Keratinocyte (primary cell): ENCODE results near the gene GHRHR. TPM values are rescaled to one million over a fixed set of nuclear protein-coding genes. Genes with fewer than 3 reads are reported as not detected.

ENCODE experiments used
- DNase-seq: peaks from one replicate; pipeline ENCODE4 v3.0.0-alpha.2; 2011; ENCODE audit warnings: low read depth, missing footprints, low spot score
- FAIRE-seq: peaks from 2 replicates; lab custom pipeline; 2011; peaks lifted over from hg19 to GRCh38; lab: Jason Lieb, UNC
- H2AFZ ChIP-seq: 2 replicates; pipeline ENCODE4 v1.6.0; 2012; ENCODE audit warnings: low read length, control low read depth, inconsistent platforms; ENCODE audit not compliant: control insufficient read depth
- H3K27ac ChIP-seq: 2 replicates; pipeline ENCODE4 v1.5.1; 2011; ENCODE audit warnings: low read length; ENCODE audit not compliant: control insufficient read depth, insufficient read depth
- H3K27me3 ChIP-seq: 3 replicates; pipeline ENCODE4 v1.6.0; 2011; ENCODE audit warnings: low read length; ENCODE audit not compliant: control insufficient read depth, insufficient read depth; ENCODE audit errors: extremely low read depth
- H3K36me3 ChIP-seq, 2 experiments: 2 replicates in 1 of 2; 3 replicates in 1 of 2; pipeline ENCODE4 v1.5.1; 2011; ENCODE audit warnings: low read length in 2 of 2, mild to moderate bottlenecking in 1 of 2; ENCODE audit not compliant: control insufficient read depth in 2 of 2, insufficient read depth in 2 of 2; ENCODE audit errors: extremely low read depth in 1 of 2
- H3K4me1 ChIP-seq: 3 replicates; pipeline ENCODE4 v1.5.1; 2011; ENCODE audit warnings: low read length; ENCODE audit not compliant: control insufficient read depth, insufficient read depth; ENCODE audit errors: extremely low read depth
- H3K4me2 ChIP-seq: 3 replicates; pipeline ENCODE4 v1.6.0; 2011; ENCODE audit warnings: low read depth, low read length; ENCODE audit not compliant: control insufficient read depth, insufficient read depth; ENCODE audit errors: extremely low read depth
- H3K4me3 ChIP-seq, 3 experiments: fragments of 200-600 bp in 1 of 3; sonication (generic) in 1 of 3; 2 replicates in 2 of 3; 3 replicates in 1 of 3; pipeline ENCODE4 v1.5.1; 2011 to 2016; ENCODE audit warnings: low read length in 3 of 3, mild to moderate bottlenecking in 3 of 3, control low read depth in 2 of 3, inconsistent platforms in 1 of 3, low read depth in 1 of 3, mixed read lengths in 1 of 3, mixed run types in 1 of 3, moderate library complexity in 1 of 3; ENCODE audit not compliant: control insufficient read depth in 2 of 3, insufficient read depth in 2 of 3; ENCODE audit errors: extremely low read depth in 1 of 3
- H3K79me2 ChIP-seq: 2 replicates; pipeline ENCODE4 v1.6.0; 2012; ENCODE audit warnings: low read length; ENCODE audit not compliant: control insufficient read depth, insufficient read depth
- H3K9ac ChIP-seq: 3 replicates; pipeline ENCODE4 v1.6.0; 2011; ENCODE audit warnings: low read length; ENCODE audit not compliant: control insufficient read depth, insufficient read depth; ENCODE audit errors: extremely low read depth
- H3K9me1 ChIP-seq: 3 replicates; pipeline ENCODE4 v1.6.0; 2011; ENCODE audit warnings: low read length; ENCODE audit not compliant: control insufficient read depth, insufficient read depth; ENCODE audit errors: extremely low read depth
- H3K9me3 ChIP-seq: 2 replicates; pipeline ENCODE4 v1.5.1; 2012; ENCODE audit warnings: low read depth, low read length; ENCODE audit not compliant: control insufficient read depth
- H4K20me1 ChIP-seq: 3 replicates; pipeline ENCODE4 v1.6.0; 2011; ENCODE audit warnings: low read length; ENCODE audit not compliant: control insufficient read depth, insufficient read depth; ENCODE audit errors: extremely low read depth
- EZH2 ChIP-seq: IDR thresholded peaks from one replicate; pipeline ENCODE4 v1.6.1; 2012; ENCODE audit warnings: inconsistent platforms, mild to moderate bottlenecking, low read length, moderate library complexity
- dilution Hi-C: fragments of 300-500 bp; cut with MboI; formaldehyde crosslinking; loops from one replicate; pipeline ENCODE4 v1.7.0; 2020; ENCODE audit warnings: low sequenced_read_pairs; ENCODE audit not compliant: extremely low pct_ligation_motif_present
- polyA plus RNA-seq, 5 experiments: library from polyadenylated mRNA; depleted of rRNA in 3 of 5; stranded (reverse) in 3 of 5; stranded (forward) in 1 of 5; unstranded in 1 of 5; fragments of >200 nt; gene quantifications; 1 replicate in 1 of 5; 2 replicates in 3 of 5; 3 replicates in 1 of 5; pipeline versions ENCODE4 v1.2.1 to v1.2.3, GENCODE V29; 2011 to 2012; ENCODE audit warnings: missing spikeins in 2 of 5, low read depth in 1 of 5, low replicate concordance in 1 of 5
- TF ChIP-seq, protein P1 (sequence below), 3 experiments: IDR thresholded peaks in 1 of 3; conservative IDR thresholded peaks in 1 of 3; optimal IDR thresholded peaks in 1 of 3; 2 replicates in 2 of 3; 3 replicates in 1 of 3; pipeline versions ENCODE3 to v1.5.1; 2011; ENCODE audit warnings: low read length in 3 of 3, mild to moderate bottlenecking in 3 of 3, moderate library complexity in 2 of 3, control low read depth in 1 of 3, inconsistent platforms in 1 of 3; ENCODE audit not compliant: insufficient read depth in 2 of 3; ENCODE audit errors: extremely low read depth in 1 of 3

The GHRHR gene
- polyA plus RNA-seq, 1 donor (not counting 4 experiments of a cell fraction or from before 2014, with no cell fraction given) = not detected

DNA sequence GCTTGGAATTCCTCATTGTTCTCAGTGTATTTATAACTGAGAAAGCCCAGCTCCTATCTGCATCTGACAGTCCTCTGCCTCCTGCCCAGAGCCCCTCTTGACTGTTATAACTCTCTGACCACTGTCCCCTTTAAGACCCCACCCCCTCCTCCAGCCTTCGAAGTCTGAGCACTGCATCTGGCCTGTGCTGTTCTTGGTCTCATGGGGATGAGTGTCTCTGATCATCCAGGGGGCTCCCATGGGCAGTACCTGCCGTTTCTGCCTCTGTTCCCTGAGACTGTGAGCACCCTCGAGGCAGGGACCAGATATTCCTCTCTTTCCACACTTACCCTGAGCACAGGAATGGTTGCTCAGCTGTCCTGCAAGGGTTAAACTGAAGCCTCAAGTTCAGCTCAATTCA lies 7.7 kb downstream of the GHRHR start:
- TF ChIP-seq, protein P1, sequence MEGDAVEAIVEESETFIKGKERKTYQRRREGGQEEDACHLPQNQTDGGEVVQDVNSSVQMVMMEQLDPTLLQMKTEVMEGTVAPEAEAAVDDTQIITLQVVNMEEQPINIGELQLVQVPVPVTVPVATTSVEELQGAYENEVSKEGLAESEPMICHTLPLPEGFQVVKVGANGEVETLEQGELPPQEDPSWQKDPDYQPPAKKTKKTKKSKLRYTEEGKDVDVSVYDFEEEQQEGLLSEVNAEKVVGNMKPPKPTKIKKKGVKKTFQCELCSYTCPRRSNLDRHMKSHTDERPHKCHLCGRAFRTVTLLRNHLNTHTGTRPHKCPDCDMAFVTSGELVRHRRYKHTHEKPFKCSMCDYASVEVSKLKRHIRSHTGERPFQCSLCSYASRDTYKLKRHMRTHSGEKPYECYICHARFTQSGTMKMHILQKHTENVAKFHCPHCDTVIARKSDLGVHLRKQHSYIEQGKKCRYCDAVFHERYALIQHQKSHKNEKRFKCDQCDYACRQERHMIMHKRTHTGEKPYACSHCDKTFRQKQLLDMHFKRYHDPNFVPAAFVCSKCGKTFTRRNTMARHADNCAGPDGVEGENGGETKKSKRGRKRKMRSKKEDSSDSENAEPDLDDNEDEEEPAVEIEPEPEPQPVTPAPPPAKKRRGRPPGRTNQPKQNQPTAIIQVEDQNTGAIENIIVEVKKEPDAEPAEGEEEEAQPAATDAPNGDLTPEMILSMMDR (optimal IDR thresholded peaks at IDR 0.05 in 1 of 3, IDR thresholded peaks at IDR 0.05 in 1 of 3, conservative IDR thresholded peaks at IDR 0.05 in 1 of 3; ENCODE audit: extremely low read depth in 1 of 3, insufficient read depth in 2 of 3, low read length in 3 of 3) = no peak
- TF ChIP-seq EZH2 = no peak
- dilution Hi-C loops = no loop called here
- Histone ChIP-seq H3K4me3 (no peak overlapping the region), H3K9ac (no peak overlapping the region), H3K4me2 (no peak overlapping the region), H3K27me3 (peaks cover 26% of the 10 kb centered on the region), H4K20me1 (no peaks in the 10 kb centered on the region), H3K9me1 (no peaks in the 10 kb centered on the region), H3K79me2 (no peaks in the 10 kb centered on the region), H3K4me1 (no peaks in the 10 kb centered on the region), H3K9me3 (no peaks in the 10 kb centered on the region), H3K27ac (no peak overlapping the region), H2AFZ (no peak overlapping the region), H3K36me3 (no peaks in the 10 kb centered on the region)
- no peak for DNase-seq
- FAIRE-seq = no peak

DNA sequence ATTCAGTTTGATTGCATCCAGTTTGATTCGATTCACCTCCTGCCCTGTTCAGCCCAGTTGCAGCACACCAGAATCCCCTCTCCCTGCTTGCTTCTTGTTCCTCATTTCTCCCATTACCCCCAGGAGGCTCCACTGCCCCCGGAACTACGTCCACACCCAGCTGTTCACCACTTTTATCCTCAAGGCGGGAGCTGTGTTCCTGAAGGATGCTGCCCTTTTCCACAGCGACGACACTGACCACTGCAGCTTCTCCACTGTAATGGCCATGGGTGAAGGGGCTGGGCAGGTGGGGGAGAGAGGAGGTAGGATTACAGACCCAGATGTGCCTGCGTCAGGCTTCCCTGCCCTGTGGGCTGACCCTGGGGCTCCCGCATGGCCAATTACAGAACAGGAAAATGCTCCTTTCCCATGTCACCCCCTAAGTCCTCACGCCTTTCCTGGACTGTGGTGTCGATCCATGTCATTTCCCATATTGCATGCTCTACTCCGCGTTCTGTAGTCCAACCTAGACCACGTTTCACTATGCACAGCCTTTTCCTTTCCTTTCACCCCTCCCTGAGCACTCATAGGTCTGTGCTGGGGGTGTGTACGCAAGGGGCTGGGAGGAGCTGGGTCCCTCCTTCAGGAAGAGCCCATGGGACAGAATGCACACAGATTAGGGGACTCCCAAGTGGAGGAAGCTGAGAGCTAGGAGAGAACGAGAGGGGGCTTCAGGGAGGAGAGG lies 8.2 kb downstream of the GHRHR start:
- H3K27me3 ChIP-seq = peaks cover 23% of the 10 kb centered on the region
- H3K9me1 ChIP-seq = no peaks in the 10 kb centered on the region
- no peaks in the 10 kb centered on the region for H3K9me3 ChIP-seq
- H2AFZ ChIP-seq = no peak overlapping the region
- H3K4me2 ChIP-seq = no peak overlapping the region
- no peak for DNase-seq
- no peaks in the 10 kb centered on the region for H4K20me1 ChIP-seq
- H3K4me3 ChIP-seq = no peak overlapping the region
- no peaks in the 10 kb centered on the region for H3K4me1 ChIP-seq
- no peak overlapping the region for H3K27ac ChIP-seq
- TF ChIP-seq, protein P1 (optimal IDR thresholded peaks at IDR 0.05 in 1 of 3, IDR thresholded peaks at IDR 0.05 in 1 of 3, conservative IDR thresholded peaks at IDR 0.05 in 1 of 3; ENCODE audit: extremely low read depth in 1 of 3, insufficient read depth in 2 of 3, low read length in 3 of 3) = no peak
- no peak for TF ChIP-seq EZH2
- dilution Hi-C loops = no loop called here
- no peak overlapping the region for H3K9ac ChIP-seq
- H3K79me2 ChIP-seq = no peaks in the 10 kb centered on the region
- FAIRE-seq = no peak
- no peaks in the 10 kb centered on the region for H3K36me3 ChIP-seq
